HUES48 (cell line): ENCODE data around the gene C1orf226.

Experiments used
- H3K27ac ChIP-seq: one replicate; pipeline ENCODE4 v1.7.0; 2013; ENCODE audit warnings: low read depth, low read length, inconsistent platforms
- H3K27me3 ChIP-seq: 2 replicates; pipeline ENCODE4 v1.6.1; 2013; ENCODE audit warnings: mild to moderate bottlenecking, low read length; ENCODE audit not compliant: control insufficient read depth, insufficient read depth
- H3K36me3 ChIP-seq: 2 replicates; pipeline ENCODE4 v1.6.1; 2013; ENCODE audit warnings: low read length; ENCODE audit not compliant: control insufficient read depth, insufficient read depth
- H3K4me1 ChIP-seq: 2 replicates; pipeline ENCODE4 v1.6.1; 2013; ENCODE audit warnings: mild to moderate bottlenecking, low read length; ENCODE audit not compliant: control insufficient read depth, insufficient read depth
- H3K4me3 ChIP-seq: 2 replicates; pipeline ENCODE4 v1.5.1; 2013; ENCODE audit warnings: mild to moderate bottlenecking, low read depth, low read length
- H3K9ac ChIP-seq: 2 replicates; pipeline ENCODE4 v1.6.1; 2013; ENCODE audit warnings: mild to moderate bottlenecking, low read depth, low read length, moderate library complexity
- H3K9me3 ChIP-seq: 2 replicates; pipeline ENCODE4 v1.6.1; 2013; ENCODE audit warnings: low read length; ENCODE audit not compliant: control insufficient read depth, insufficient read depth

Gene C1orf226

GRCh38 chr1:162391790-162392563, 10.4 kb downstream of the C1orf226 start:
- Histone ChIP-seq H3K4me3 (no peak overlapping the region), H3K4me1 (peaks cover 10% of the 10 kb centered on the region), H3K36me3 (no peaks in the 10 kb centered on the region), H3K9ac (no peak overlapping the region), H3K27me3 (no peaks in the 10 kb centered on the region), H3K27ac (peak overlapping the region; percentile 67), H3K9me3 (no peaks in the 10 kb centered on the region)

DNA sequence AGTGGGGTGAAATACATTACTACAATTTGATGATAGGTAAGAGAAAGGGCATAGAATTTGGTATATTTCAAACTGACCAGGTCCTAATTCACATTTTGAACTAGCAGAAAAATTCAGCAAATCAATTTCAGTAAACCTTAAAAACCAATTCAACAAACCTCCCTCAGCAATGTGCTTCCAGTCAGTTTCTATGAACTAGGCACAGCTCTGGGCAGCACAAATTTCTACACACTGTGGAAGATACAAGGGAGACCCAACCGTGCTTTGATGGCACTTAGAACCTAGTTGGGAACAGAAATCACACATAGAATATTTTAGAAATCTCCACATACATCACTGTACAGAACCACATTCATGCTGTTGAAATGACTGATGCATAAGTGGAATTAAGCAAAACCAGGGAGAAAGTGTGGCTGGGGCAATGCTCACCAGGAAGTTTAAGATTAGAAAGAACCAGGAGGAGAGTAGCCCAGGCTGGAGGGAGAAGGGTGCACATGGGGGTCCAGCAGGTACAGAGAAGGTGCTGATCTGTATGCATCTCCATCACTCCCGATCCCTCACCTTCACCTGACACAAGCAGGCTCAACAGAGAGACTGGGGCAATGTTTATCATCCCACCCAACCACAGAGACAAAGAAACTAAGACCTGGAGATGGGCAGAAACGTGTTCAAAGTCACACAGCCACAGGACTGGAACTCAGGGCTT, 14.8 kb downstream of the C1orf226 start:
- no peak overlapping the region for H3K9ac ChIP-seq
- no peaks in the 10 kb centered on the region for H3K9me3 ChIP-seq
- H3K27me3 ChIP-seq: no peaks in the 10 kb centered on the region
- H3K4me3 ChIP-seq: no peak overlapping the region
- no peaks in the 10 kb centered on the region for H3K36me3 ChIP-seq
- peaks cover 21% of the 10 kb centered on the region for H3K4me1 ChIP-seq
- no peak overlapping the region for H3K27ac ChIP-seq

DNA sequence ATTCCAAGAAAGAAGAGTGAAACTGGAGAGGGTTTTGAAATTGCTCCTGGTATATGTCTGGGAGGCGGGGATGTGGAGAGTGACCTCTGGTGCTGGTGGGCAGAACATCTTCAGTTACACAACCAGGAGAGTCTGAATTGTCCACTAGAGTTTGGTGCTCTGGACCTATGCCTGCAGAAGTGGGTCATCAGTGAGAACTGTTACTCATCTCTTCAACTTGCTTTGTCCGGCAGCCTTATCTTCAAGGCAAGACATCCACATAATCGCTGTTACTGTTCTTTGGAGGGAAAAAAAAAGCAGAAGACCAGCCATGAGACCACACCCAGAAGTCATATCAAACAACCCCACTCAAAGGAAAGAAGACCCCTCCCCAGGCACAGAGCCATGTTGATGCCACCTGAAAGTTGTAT, 15.5 kb downstream of the C1orf226 start:
- Histone ChIP-seq H3K27me3 (no peaks in the 10 kb centered on the region), H3K4me3 (no peak overlapping the region), H3K9me3 (no peaks in the 10 kb centered on the region), H3K27ac (no peak overlapping the region), H3K9ac (no peak overlapping the region), H3K4me1 (peaks cover 17% of the 10 kb centered on the region), H3K36me3 (no peaks in the 10 kb centered on the region)

GRCh38 chr1:162397943-162398560, 16.5 kb downstream of the C1orf226 start:
- Histone ChIP-seq H3K9me3 (no peaks in the 10 kb centered on the region), H3K36me3 (no peaks in the 10 kb centered on the region)

DNA sequence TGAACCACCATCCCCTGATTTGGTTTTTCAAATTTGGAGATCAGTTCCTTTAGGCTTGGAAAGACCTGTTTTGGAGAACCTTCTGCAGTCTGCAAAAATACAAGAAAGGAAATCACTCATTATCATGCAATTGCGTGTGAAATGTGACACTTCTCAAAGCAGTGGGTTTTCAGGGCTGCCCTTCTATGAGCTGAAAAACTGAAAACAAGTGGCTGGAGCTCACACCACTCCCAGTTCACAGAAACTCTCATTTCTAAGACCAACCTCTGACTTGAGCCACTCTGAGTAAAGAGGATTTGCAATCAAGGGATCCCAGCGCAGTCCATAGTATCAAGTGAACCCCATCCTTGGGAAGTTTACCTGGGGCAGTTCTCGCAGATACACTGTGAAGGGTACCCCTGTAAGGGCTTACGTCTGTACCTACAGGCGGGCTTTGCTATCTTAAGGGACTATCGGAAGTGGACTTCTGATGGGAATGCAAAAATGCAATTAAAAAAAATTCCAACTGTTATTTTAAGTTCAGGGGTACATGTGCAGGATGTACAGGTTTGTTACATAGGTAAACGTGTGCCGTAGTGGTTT, 17.6 kb downstream of the C1orf226 start:
- Histone ChIP-seq H3K9ac (no peak overlapping the region), H3K9me3 (no peaks in the 10 kb centered on the region), H3K36me3 (no peaks in the 10 kb centered on the region), H3K4me1 (peaks cover 17% of the 10 kb centered on the region), H3K27me3 (no peaks in the 10 kb centered on the region), H3K4me3 (no peak overlapping the region), H3K27ac (peak overlapping the region; percentile 33)

More at GRCh38 chr1:162397943-162398560, 16.5 kb downstream of the C1orf226 start:
- Histone ChIP-seq H3K27me3 (no peaks in the 10 kb centered on the region), H3K27ac (no peak overlapping the region), H3K9ac (no peak overlapping the region), H3K4me3 (no peak overlapping the region), H3K4me1 (peaks cover 17% of the 10 kb centered on the region)

DNA sequence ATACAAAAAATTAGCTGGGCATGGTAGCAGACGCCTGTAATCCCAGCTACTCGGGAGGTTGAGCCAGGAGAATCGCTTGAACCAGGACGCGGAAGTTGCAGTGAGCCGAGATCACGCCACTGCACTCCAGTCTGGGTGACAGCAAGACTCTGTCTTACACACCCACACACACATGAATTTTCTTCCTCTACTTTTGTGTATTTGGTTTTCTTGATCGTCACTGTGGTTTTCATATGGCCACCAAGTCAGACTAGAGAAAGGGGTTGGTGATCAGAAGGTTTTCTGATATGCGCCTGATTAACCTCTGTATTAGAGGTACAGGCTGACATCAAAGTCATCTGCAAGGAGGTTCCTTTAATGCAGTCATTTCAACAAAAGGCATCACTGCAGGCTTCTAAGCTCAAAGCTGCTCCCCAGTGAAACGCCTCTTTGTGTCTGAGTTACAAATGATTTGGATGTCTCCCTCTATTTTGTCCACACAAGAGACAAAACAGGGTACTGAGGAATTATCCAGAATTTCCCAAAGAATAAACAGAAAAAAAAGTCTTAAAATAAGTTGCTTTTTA, 19.3 kb downstream of the C1orf226 start:
- Histone ChIP-seq H3K27me3 (no peaks in the 10 kb centered on the region), H3K27ac (no peak overlapping the region), H3K9ac (no peak overlapping the region), H3K9me3 (no peaks in the 10 kb centered on the region), H3K36me3 (no peaks in the 10 kb centered on the region), H3K4me1 (peaks cover 17% of the 10 kb centered on the region), H3K4me3 (no peak overlapping the region)

GRCh38 chr1:162404550-162405160, 23.1 kb downstream of the C1orf226 start:
- H3K36me3 ChIP-seq: no peaks in the 10 kb centered on the region
- H3K9ac ChIP-seq: no peak overlapping the region
- no peaks in the 10 kb centered on the region for H3K9me3 ChIP-seq
- no peaks in the 10 kb centered on the region for H3K27me3 ChIP-seq
- H3K4me3 ChIP-seq: no peak overlapping the region
- no peak overlapping the region for H3K27ac ChIP-seq
- 0 out of 2 replicates have a peak, but pooled peaks cover under 1% of the 10 kb centered on the region for H3K4me1 ChIP-seq

GRCh38 chr1:162405800-162406199, 24.3 kb downstream of the C1orf226 start:
- Histone ChIP-seq H3K9me3 (no peaks in the 10 kb centered on the region), H3K9ac (no peak overlapping the region), H3K4me3 (no peak overlapping the region), H3K27ac (no peak overlapping the region), H3K4me1 (no peaks in the 10 kb centered on the region), H3K36me3 (no peaks in the 10 kb centered on the region), H3K27me3 (no peaks in the 10 kb centered on the region)

DNA sequence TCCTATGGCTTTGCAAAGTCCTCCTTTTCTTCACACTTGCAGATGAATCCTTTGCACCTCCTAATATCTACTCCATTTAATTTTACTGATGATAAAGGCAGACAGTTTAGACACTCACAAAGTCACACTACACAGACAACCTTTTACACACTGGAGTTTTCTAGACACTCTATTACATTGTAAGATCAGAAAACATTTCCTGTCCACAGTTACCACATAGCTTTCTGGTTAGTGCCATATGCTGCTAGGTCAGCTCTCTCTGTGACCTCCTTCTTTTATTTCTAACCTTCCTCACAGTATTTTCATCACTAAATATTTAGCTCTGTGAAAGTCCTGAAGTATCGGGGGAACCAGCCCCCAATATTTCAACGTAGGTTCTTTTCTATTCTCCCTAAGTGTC, 25.3 kb downstream of the C1orf226 start:
- Histone ChIP-seq H3K27me3 (no peaks in the 10 kb centered on the region), H3K4me1 (no peaks in the 10 kb centered on the region), H3K27ac (no peak overlapping the region), H3K9me3 (no peaks in the 10 kb centered on the region), H3K9ac (no peak overlapping the region), H3K4me3 (no peak overlapping the region), H3K36me3 (no peaks in the 10 kb centered on the region)

GRCh38 chr1:162407539-162407938, 26.0 kb downstream of the C1orf226 start:
- Histone ChIP-seq H3K4me3 (no peak overlapping the region), H3K36me3 (no peaks in the 10 kb centered on the region)

More at GRCh38 chr1:162407539-162407938, 26.0 kb downstream of the C1orf226 start:
- H3K4me1 ChIP-seq: no peaks in the 10 kb centered on the region
- no peak overlapping the region for H3K27ac ChIP-seq
- H3K9me3 ChIP-seq: no peaks in the 10 kb centered on the region
- no peaks in the 10 kb centered on the region for H3K27me3 ChIP-seq
- H3K9ac ChIP-seq: no peak overlapping the region
